ENCODE data around the gene NEDD8.

- TF ChIP-seq, protein P1, sequence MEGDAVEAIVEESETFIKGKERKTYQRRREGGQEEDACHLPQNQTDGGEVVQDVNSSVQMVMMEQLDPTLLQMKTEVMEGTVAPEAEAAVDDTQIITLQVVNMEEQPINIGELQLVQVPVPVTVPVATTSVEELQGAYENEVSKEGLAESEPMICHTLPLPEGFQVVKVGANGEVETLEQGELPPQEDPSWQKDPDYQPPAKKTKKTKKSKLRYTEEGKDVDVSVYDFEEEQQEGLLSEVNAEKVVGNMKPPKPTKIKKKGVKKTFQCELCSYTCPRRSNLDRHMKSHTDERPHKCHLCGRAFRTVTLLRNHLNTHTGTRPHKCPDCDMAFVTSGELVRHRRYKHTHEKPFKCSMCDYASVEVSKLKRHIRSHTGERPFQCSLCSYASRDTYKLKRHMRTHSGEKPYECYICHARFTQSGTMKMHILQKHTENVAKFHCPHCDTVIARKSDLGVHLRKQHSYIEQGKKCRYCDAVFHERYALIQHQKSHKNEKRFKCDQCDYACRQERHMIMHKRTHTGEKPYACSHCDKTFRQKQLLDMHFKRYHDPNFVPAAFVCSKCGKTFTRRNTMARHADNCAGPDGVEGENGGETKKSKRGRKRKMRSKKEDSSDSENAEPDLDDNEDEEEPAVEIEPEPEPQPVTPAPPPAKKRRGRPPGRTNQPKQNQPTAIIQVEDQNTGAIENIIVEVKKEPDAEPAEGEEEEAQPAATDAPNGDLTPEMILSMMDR (IDR thresholded peaks at IDR 0.05): no peak
- TF ChIP-seq EZH2 (IDR thresholded peaks at IDR 0.05; ENCODE audit: borderline replicate concordance, insufficient read depth, low read depth, low read length, poor library complexity, severe bottlenecking): no peak
Observed at GRCh38 chr14:24267516-24267915, 35.3 kb upstream of the NEDD8 start.
